Astrocyte of the cerebellum (primary cell): ENCODE data around the gene PDE4D.
A peak's percentile ranks its signal among the peaks of the same experiment; 100 is the strongest.

ENCODE experiments used
- DNase-seq: peaks from one replicate; pipeline ENCODE4 v3.0.0-alpha.2; 2011; ENCODE audit warnings: low read depth
- H3K4me3 ChIP-seq: 2 replicates; pipeline ENCODE4 v1.5.1; 2011; ENCODE audit warnings: mild to moderate bottlenecking, low read depth, low read length, moderate library complexity
- CTCF ChIP-seq: IDR thresholded peaks from 2 replicates; pipeline ENCODE4 v1.5.1; 2012; ENCODE audit warnings: low read length, low read depth, moderate library complexity, mild to moderate bottlenecking; ENCODE audit errors: missing control alignments
- in situ Hi-C: cut with HindIII; loops from 2 replicates; pipeline ENCODE4 v1.10.0; 2017; ENCODE audit warnings: low sequenced_read_pairs

Gene PDE4D

GRCh38 chr5:59042201-59043055 is 851.1 kb downstream of the PDE4D start:
- H3K4me3 ChIP-seq = no peak overlapping the region
- peak; percentile 79 for DNase-seq
- TF ChIP-seq CTCF = no peak
- in situ Hi-C loops = no loop called here

- in situ Hi-C loops = no loop called here
- no peak overlapping the region for H3K4me3 ChIP-seq
- no peak for DNase-seq
- no peak for TF ChIP-seq CTCF
Measured at GRCh38 chr5:59041355-59041754, 852.2 kb downstream of the PDE4D start.

GRCh38 chr5:59040804-59041201 is 852.7 kb downstream of the PDE4D start:
- DNase-seq = no peak
- TF ChIP-seq CTCF = no peak
- in situ Hi-C loops = no loop called here
- no peak overlapping the region for H3K4me3 ChIP-seq

- peak overlapping the region; percentile 59 for H3K4me3 ChIP-seq
- in situ Hi-C loops = no loop called here
- no peak for DNase-seq
- TF ChIP-seq CTCF = no peak
Measured at GRCh38 chr5:59040024-59040803, 853.3 kb downstream of the PDE4D start.

GRCh38 chr5:59039296-59040023 is 854.1 kb downstream of the PDE4D start:
- TF ChIP-seq CTCF = no peak
- in situ Hi-C loops = no loop called here
- DNase-seq = peak; percentile 32
- peak overlapping the region; percentile 59 for H3K4me3 ChIP-seq

GRCh38 chr5:59038798-59039295 is 854.7 kb downstream of the PDE4D start:
- in situ Hi-C loops = no loop called here
- no peak for DNase-seq
- H3K4me3 ChIP-seq = peak overlapping the region; percentile 59
- TF ChIP-seq CTCF = no peak
